Hepatocyte (in vitro differentiated cells): ENCODE results near the gene LRRC14B. TPM values are rescaled to one million over a fixed set of nuclear protein-coding genes. Genes with fewer than 3 reads are reported as not detected.

ENCODE experiments used
- DNase-seq: peaks from one replicate; pipeline ENCODE4 v3.0.0-alpha.2; 2016; ENCODE audit warnings: low spot score
- H2AFZ ChIP-seq: fragments of 200-600 bp; sonication (generic); 2 replicates; pipeline ENCODE4 v1.6.0; 2016; ENCODE audit warnings: antibody characterized with exemption, mild to moderate bottlenecking
- H3K27ac ChIP-seq: fragments of 200-600 bp; sonication (generic); 2 replicates; pipeline ENCODE4 v1.5.1; 2016; ENCODE audit warnings: mild to moderate bottlenecking
- H3K27me3 ChIP-seq: fragments of 200-600 bp; sonication (generic); 2 replicates; pipeline ENCODE4 v1.6.1; 2016
- H3K36me3 ChIP-seq: fragments of 200-600 bp; sonication (generic); replicated peaks from 2 replicates; pipeline ENCODE4 v1.5.1; 2016; ENCODE audit warnings: low read depth; ENCODE audit not compliant: insufficient read depth
- H3K4me1 ChIP-seq: fragments of 200-600 bp; sonication (generic); 2 replicates; pipeline ENCODE4 v1.5.1; 2016; ENCODE audit warnings: mild to moderate bottlenecking, moderate library complexity; ENCODE audit not compliant: insufficient read depth
- H3K4me2 ChIP-seq: fragments of 200-600 bp; sonication (generic); 2 replicates; pipeline ENCODE4 v1.6.0; 2016
- H3K4me3 ChIP-seq: fragments of 200-600 bp; sonication (generic); 2 replicates; pipeline ENCODE4 v1.5.1; 2016; ENCODE audit warnings: mild to moderate bottlenecking
- H3K79me2 ChIP-seq: fragments of 200-600 bp; sonication (generic); 2 replicates; pipeline ENCODE4 v1.6.0; 2017; ENCODE audit warnings: mild to moderate bottlenecking
- H3K9me2 ChIP-seq: fragments of 200-600 bp; sonication (generic); replicated peaks from 2 replicates; pipeline ENCODE4 v1.6.0; 2017; ENCODE audit warnings: mild to moderate bottlenecking; ENCODE audit not compliant: insufficient read depth
- H3K9me3 ChIP-seq: fragments of 200-600 bp; sonication (generic); 2 replicates; pipeline ENCODE4 v1.5.1; 2016; ENCODE audit warnings: low read depth, mild to moderate bottlenecking
- H4K20me1 ChIP-seq: fragments of 200-600 bp; sonication (generic); 2 replicates; pipeline ENCODE4 v1.6.0; 2016; ENCODE audit warnings: mild to moderate bottlenecking; ENCODE audit not compliant: insufficient read depth, poor library complexity, severe bottlenecking
- EZH2 ChIP-seq: fragments of 200-600 bp; sonication (generic); IDR thresholded peaks from 2 replicates; pipeline ENCODE4 v1.6.1; 2016; ENCODE audit warnings: antibody characterized with exemption, mild to moderate bottlenecking, borderline replicate concordance
- EZH2phosphoT487 ChIP-seq: fragments of 200-600 bp; sonication (generic); IDR thresholded peaks from one replicate; pipeline ENCODE4 v1.6.1; 2018; ENCODE audit warnings: antibody characterized with exemption, mild to moderate bottlenecking, low read depth, moderate library complexity; ENCODE audit not compliant: unreplicated experiment, severe bottlenecking
- WGBS: methylation state at CpG from one replicate; pipeline ENCODE4 v1.1.6; 2016; ENCODE audit warnings: low lambda C conversion rate; ENCODE audit errors: missing lambda C conversion rate; 5-methylcytosine and 5-hydroxymethylcytosine counted together
- polyA plus RNA-seq: library from polyadenylated mRNA; unstranded; fragments of >200 nt; fragmentation: Nextera tagmentation; extraction: Ambion mirVana; gene quantifications from 2 replicates; pipeline ENCODE4 v1.2.1, GENCODE V29; 2016
- total RNA-seq: library from RNA; depleted of rRNA; stranded (reverse); fragments of >200 nt; gene quantifications from 2 replicates; pipeline ENCODE4 v1.2.3, GENCODE V29; 2014
- TF ChIP-seq, protein P1 (sequence below): fragments of 200-600 bp; sonication (generic); IDR thresholded peaks from 2 replicates; pipeline ENCODE4 v1.5.1; 2016; ENCODE audit warnings: antibody characterized with exemption, mild to moderate bottlenecking; ENCODE audit not compliant: poor library complexity

Gene LRRC14B
- total and polyA plus RNA-seq, 2 experiments from 2014 or later, result 0.18 TPM; not detected in 1

DNA sequence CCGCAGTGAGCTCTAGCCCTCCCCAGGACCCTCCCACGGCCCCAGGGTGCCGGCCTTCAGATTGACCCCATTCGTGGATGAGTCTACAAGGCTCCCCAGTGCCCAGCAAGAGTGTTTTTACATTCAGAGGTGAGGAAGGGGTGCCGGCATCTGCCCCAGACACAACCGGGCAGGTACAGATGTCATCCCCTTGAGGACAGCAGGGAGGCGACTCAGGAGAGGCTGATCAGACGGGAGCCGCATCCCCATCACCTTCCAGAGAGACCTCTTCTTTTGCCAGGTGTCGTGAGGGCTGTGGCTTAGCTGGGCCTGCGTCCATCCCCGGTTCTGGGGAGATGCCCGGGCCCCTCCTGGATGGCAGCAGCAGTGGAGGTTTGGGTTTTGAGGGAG, 4.3 kb upstream of the LRRC14B start:
- no peak overlapping the region for H3K4me3 ChIP-seq
- H3K27ac ChIP-seq, result no peak overlapping the region
- no peaks in the 10 kb centered on the region for H3K4me1 ChIP-seq
- no peaks in the 10 kb centered on the region for H4K20me1 ChIP-seq
- no peak for TF ChIP-seq EZH2phosphoT487
- H3K4me2 ChIP-seq, result no peak overlapping the region
- no peaks in the 10 kb centered on the region for H3K9me3 ChIP-seq
- H2AFZ ChIP-seq, result no peak overlapping the region
- H3K36me3 ChIP-seq, result no peaks in the 10 kb centered on the region
- no peaks in the 10 kb centered on the region for H3K9me2 ChIP-seq
- no peak for DNase-seq
- 87% methylated on average over 13 of the region's 13 CpGs for WGBS
- no peaks in the 10 kb centered on the region for H3K27me3 ChIP-seq
- no peaks in the 10 kb centered on the region for H3K79me2 ChIP-seq

DNA sequence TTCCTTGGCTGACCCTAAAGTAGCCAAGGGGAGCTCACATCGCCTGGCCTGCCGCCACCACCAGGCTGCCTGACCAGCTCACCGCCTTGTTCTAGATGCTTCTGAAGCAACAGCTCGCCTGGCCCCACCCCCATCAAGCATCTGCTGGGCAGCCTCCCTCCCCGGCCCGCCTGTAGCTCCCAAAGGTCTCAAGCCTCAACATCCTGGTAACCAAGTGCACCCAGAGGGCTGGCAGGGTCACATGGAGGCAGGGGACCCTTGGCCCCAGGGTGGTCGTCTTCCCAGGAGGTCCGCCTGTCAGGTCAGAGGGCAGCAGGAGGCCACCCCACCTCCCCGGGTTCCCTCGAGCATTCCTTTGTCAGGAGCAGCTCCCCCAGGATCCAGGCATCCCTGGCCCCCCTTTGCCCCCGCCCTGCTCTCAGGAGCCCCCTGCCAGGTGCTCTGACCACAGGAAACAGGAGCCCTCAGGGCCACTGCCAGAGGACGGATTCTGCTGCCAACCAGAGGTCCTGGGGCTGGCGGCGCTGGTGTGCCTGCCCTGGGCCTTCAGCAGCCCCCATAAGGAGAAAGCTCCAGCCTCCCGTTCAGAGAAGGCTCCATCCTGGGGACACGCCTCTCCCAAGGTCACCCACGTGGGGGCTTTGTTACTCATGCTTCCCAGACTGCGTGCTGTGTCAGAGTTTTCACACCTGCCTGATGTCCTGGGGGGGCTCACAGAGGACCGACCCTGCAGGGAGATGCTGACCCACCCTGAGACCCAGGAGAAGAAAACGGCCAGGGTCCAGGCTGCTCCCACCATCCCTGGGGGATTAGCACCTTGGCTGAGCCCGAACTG, 3.5 kb upstream of the LRRC14B start:
- H3K9me3 ChIP-seq, result no peaks in the 10 kb centered on the region
- no peaks in the 10 kb centered on the region for H3K9me2 ChIP-seq
- H3K36me3 ChIP-seq, result no peaks in the 10 kb centered on the region
- WGBS, result 64% methylated on average over 21 of the region's 21 CpGs
- no peaks in the 10 kb centered on the region for H4K20me1 ChIP-seq
- peak overlapping the region; percentile 71 for H3K4me2 ChIP-seq
- H2AFZ ChIP-seq, result no peak overlapping the region
- H3K4me1 ChIP-seq, result no peaks in the 10 kb centered on the region
- no peak for DNase-seq
- no peak overlapping the region for H3K4me3 ChIP-seq
- H3K79me2 ChIP-seq, result no peaks in the 10 kb centered on the region
- no peak overlapping the region for H3K27ac ChIP-seq
- TF ChIP-seq, protein P1, sequence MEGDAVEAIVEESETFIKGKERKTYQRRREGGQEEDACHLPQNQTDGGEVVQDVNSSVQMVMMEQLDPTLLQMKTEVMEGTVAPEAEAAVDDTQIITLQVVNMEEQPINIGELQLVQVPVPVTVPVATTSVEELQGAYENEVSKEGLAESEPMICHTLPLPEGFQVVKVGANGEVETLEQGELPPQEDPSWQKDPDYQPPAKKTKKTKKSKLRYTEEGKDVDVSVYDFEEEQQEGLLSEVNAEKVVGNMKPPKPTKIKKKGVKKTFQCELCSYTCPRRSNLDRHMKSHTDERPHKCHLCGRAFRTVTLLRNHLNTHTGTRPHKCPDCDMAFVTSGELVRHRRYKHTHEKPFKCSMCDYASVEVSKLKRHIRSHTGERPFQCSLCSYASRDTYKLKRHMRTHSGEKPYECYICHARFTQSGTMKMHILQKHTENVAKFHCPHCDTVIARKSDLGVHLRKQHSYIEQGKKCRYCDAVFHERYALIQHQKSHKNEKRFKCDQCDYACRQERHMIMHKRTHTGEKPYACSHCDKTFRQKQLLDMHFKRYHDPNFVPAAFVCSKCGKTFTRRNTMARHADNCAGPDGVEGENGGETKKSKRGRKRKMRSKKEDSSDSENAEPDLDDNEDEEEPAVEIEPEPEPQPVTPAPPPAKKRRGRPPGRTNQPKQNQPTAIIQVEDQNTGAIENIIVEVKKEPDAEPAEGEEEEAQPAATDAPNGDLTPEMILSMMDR, result no peak
- no peaks in the 10 kb centered on the region for H3K27me3 ChIP-seq

DNA sequence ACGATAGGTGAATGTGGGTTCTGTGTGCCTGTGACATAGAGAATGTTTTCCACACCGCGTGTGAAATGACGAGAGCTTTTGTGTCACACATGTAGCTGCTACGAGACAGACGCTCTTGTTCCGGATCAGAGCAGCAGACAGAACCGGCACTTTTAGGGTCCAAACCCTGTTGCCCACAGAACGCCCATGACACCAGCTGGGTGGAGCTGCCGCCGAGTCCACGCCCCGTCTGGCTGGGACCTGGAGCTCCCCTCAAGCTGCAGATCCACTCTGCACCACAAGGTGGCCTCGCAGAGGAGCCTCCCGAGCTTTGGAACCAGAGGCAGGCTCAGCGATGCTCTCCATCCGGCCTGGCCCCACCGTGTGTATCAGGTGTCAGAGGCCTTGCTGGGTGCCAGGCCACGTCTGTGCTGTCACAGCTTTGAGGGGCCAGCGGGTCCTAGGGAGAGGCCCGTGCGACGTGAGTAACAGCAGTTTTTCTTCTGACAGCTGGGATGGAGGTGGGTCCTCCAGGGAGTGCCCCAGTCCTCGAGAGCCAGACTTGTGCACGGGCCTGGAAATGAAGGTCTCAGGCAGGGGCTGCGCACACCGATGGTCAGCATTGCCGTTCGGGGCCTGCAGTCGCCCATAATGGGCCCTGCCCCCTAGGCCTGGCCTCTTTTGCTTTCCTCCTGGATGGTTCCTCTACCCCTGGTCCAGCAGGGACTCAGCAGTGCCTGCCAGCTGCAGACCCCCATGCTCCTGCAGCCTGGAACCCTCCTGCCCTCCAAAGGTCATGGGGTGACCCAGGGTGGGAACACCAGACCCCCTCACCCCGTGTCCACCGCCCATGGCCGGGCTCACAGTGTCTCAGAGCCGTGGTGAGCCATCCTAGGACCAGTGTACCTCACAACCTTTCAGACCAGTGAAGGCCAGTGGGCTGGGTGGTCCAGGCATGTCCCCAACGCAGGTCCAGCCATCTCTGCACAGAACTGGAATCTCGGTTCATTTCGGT, 2.5 kb upstream of the LRRC14B start:
- 43% methylated on average over 36 of the region's 37 CpGs for WGBS
- no peak for TF ChIP-seq EZH2phosphoT487
- no peak for TF ChIP-seq EZH2
- TF ChIP-seq, protein P1, result peak; percentile 83
- H3K4me2 ChIP-seq, result peak overlapping the region; percentile 71
- H3K27me3 ChIP-seq, result no peaks in the 10 kb centered on the region
- H3K4me3 ChIP-seq, result no peak overlapping the region
- no peaks in the 10 kb centered on the region for H3K79me2 ChIP-seq
- H3K4me1 ChIP-seq, result no peaks in the 10 kb centered on the region
- no peaks in the 10 kb centered on the region for H4K20me1 ChIP-seq
- no peaks in the 10 kb centered on the region for H3K9me2 ChIP-seq
- no peaks in the 10 kb centered on the region for H3K36me3 ChIP-seq
- H3K27ac ChIP-seq, result no peak overlapping the region
- no peak overlapping the region for H2AFZ ChIP-seq
- H3K9me3 ChIP-seq, result no peaks in the 10 kb centered on the region
- peak; percentile 92 for DNase-seq

- Histone ChIP-seq H3K9me3 (no peaks in the 10 kb centered on the region), H3K27ac (no peak overlapping the region), H3K27me3 (no peaks in the 10 kb centered on the region), H3K36me3 (no peaks in the 10 kb centered on the region), H3K79me2 (no peaks in the 10 kb centered on the region), H3K4me2 (no peak overlapping the region), H3K4me3 (no peak overlapping the region), H3K9me2 (no peaks in the 10 kb centered on the region), H3K4me1 (no peaks in the 10 kb centered on the region), H4K20me1 (no peaks in the 10 kb centered on the region), H2AFZ (no peak overlapping the region)
- DNase-seq, result no peak
- TF ChIP-seq, protein P1, result no peak
- TF ChIP-seq EZH2, result no peak
- no peak for TF ChIP-seq EZH2phosphoT487
- 89% methylated on average over 10 of the region's 10 CpGs for WGBS
Observed at GRCh38 chr5:189486-189885, 1.8 kb upstream of the LRRC14B start.
